GM18951 (cell line): Measurements from ENCODE around the gene RIMS4.

Experiments
- POLR2A ChIP-seq: IDR thresholded peaks from 4 replicates; pipeline ENCODE4 v1.6.1; 2011; ENCODE audit warnings: mild to moderate bottlenecking; ENCODE audit not compliant: insufficient read length, insufficient read depth; ENCODE audit errors: extremely low read depth
- in situ Hi-C: fragments of 300-500 bp; cut with MboI; formaldehyde crosslinking; loops from one replicate; pipeline ENCODE4 v1.12.0; 2022; ENCODE audit warnings: low sequenced_read_pairs, mixed read lengths, inconsistent platforms; ENCODE audit not compliant: unreplicated experiment

Gene RIMS4

GRCh38 chr20:44714102-44714700, 96.1 kb downstream of the RIMS4 start:
- TF ChIP-seq POLR2A: no peak

GRCh38 chr20:44711237-44711636, 99.1 kb downstream of the RIMS4 start:
- in situ Hi-C loops: no loop called here
- TF ChIP-seq POLR2A: no peak

More at GRCh38 chr20:44714102-44714700, 96.1 kb downstream of the RIMS4 start:
- in situ Hi-C loops: no loop called here

- no peak for TF ChIP-seq POLR2A
- in situ Hi-C loops: no loop called here
Observed at GRCh38 chr20:44709797-44710196, 100.5 kb downstream of the RIMS4 start.

GRCh38 chr20:44709380-44709779, 101.0 kb downstream of the RIMS4 start:
- TF ChIP-seq POLR2A: no peak
- in situ Hi-C loops: no loop called here

DNA sequence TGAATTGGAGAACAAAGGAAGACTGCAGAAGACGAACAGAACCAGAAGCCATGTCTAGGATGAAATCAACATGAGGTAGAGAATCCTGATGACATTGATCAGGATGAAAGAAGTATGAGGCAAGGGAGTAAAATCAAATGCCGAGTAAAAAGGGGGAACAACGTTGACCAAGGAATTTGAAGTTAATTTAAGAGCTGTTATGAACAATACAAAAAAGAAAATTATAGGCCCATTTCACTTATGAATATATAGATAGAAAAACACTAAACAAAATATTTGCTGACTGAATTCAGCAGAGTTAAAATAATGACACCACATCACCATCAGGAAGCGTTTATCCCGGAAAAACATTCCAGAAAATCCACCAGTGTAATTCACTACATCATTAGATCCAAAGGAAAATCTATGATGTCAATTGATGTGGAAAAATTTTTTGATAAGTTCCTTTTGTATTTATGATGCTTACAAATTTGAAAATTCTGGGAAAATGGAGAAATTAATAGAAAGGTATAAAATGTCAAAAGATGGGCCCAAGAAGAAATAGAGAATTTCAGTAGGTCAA, 103.2 kb downstream of the RIMS4 start:
- no peak for TF ChIP-seq POLR2A
- in situ Hi-C loops: no loop called here

DNA sequence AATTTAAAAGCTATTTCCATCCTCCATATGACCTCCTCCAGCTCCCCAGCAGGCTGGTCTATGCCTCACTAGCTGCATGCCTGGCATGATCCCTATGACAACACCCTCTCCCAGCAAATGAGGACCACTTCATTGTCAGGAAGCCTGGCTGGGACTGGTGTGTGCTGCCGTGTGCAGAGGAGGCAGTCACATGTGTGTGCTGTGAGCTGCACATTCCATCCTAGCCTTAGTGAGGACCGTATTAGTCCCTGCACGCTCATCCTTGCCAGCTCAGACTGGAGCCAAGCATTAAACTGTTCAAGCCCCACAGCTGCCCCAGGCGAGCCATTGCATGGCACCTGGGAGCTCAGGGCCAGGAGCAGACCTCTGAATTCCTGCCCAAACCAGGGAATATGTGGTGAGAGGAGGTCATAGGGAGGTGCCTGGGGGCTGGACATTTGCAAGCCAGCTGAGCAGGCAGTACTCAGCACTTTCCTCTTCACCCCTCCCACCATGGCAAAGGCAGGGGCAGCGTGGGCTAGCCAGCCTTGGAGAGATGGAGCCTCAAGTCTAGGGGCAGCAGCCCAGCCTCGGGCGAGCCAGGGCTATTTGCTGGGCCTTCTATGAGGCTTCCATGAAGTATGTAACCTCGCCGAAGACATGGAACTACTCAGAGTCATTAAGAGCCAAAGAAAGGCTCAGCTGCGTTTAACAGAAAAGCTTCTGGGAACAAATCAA, 103.9 kb downstream of the RIMS4 start:
- in situ Hi-C loops: no loop called here
- TF ChIP-seq POLR2A: no peak

DNA sequence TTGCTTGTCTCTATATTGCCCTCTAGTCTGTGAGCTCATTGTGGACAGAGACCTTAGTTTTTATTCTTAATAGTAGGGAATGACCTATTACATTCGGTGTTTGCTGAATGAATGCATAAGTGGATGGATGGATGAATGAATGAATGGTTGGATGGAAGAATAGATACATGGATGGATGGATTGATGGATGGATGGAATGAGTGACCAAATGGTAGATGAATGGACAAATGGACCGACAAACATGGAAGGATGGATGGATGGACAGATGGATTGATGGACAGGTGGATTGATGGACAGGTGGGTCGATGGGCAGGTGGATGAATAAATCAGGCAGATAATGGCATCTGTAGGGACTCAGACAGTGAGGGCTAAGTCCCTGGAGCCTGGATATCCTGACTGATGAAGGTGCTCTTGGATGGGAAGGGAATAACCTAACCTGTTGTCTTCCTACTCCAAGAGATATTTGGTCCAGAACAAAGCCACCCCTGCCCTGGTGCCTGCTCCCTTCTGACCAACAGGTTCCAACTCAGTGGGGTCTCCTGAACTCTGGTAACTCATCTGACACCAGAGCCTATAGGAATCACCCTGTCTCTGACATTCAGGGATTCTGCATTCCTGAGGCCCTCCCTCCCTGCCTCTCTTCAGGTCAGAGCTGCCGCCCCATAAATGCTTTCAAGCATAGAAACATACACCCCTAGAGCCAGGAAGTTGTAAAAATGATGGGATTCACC, 104.8 kb downstream of the RIMS4 start:
- in situ Hi-C loops: no loop called here
- no peak for TF ChIP-seq POLR2A

DNA sequence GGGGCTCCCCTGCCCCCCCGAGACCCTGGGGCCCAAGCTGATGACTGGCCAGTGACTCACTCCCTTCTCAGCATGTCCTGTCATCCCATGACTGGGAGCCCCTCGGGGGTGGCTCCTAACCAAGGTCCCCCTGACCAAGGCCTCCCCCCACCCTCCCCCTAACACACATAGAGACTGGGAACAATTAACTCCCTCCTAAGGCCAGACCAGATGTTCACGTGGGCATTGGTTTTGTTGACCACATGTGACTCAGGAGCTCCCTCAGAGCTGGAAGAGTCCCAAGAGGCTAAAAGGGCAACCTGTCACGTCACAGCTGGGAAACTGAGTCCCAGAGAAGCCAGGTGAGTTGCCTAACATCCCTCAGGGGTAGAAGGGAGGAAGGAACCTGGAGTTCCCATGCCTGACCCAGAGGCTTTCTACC, 105.8 kb downstream of the RIMS4 start:
- in situ Hi-C loops: no loop called here
- TF ChIP-seq POLR2A: no peak

DNA sequence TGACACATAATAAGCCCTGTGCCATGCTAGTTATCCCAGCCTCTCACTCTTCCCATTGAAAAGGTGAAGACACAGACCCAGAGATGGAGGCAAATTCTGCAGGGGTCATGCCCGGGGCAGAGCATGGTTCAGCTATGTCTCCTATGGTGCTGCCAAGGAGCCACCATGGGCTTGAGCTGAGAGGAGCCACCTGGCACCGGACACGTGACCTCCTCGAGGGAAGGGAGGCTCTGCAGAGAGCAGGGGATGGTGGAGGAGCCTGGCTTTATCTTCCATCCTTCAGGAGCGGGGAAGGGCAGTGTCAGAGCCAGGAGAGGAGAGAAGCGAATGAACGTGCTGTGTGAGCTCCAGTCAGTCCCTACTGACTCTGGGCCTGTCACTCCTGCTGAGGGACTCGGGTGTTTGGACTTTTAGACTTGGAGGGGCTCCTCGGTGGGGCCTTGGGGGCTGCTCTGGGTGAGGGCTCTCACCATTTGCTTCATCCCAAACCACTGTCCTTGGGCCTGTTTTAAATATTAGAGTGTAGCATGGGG, 106.3 kb downstream of the RIMS4 start:
- in situ Hi-C loops: no loop called here

DNA sequence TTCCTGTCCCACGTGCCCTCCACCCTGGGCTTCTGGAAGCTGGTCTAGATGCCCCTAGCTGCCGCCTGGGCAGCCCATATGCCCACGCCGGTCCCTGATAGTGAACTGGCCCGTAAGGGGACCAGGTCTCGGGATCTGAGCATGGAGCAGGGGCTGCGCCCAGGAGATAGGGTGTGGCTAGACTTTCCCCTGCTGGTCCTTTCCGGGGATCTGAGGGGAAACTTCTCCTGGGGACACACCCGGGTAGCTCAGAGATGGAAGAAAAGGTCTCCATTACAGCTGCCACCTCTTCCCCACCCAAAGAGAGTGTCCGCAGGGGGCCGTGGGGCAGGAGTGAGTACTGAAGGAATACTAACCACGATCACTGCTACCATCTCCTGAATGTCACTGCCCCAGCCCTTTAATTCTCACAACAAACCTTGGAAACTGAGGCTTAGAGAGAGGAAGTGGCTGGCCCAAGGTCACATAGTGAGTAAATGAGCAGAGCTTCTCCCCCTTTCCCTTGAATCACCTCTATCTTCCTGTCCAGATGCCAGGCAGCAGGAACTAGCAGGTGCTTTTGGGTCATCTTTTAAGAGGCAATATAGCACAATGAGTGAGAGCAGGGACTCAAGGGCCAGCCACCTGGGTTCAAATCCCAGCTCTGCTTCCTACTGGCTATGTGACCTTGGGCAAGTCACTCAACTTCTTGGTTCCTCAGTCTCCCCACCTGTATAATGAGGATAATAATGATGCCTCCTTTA, 107.0 kb downstream of the RIMS4 start:
- in situ Hi-C loops: no loop called here
- no peak for TF ChIP-seq POLR2A

More for the DNA sequence above, 106.3 kb downstream of the RIMS4 start:
- no peak for TF ChIP-seq POLR2A

DNA sequence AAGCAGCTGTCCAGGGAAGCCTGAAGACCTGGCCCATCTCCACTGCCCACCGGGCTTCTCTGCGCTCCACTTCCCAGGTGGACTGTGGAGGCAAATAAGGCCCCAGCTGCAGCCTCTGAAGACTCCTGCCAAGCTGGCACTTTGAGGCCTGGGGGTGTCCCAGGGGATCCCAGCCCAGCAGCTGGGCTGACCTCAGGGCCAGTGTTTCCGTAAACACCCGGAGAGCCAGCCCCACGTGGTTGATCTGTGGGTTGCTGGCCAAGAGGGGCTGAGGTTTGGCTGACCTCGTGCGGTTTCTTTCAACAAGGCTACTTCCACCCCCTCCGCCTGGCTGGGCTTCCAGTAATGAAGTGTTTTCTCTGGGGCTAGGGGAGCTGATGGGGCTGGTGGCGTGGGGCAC, 107.6 kb downstream of the RIMS4 start:
- no peak for TF ChIP-seq POLR2A
- in situ Hi-C loops: no loop called here

- in situ Hi-C loops: no loop called here
- no peak for TF ChIP-seq POLR2A
Observed at GRCh38 chr20:44701858-44702256, 108.5 kb downstream of the RIMS4 start.
